ENCODE measurements around the gene VAV3.

GRCh38 chr1:107793896-107794453 is 171.0 kb downstream of the VAV3 start:
- TF ChIP-seq CTCF (conservative IDR thresholded peaks at IDR 0.05 in 1 of 2, IDR thresholded peaks at IDR 0.05 in 1 of 2; ENCODE audit: low read depth in 1 of 2, low read length in 2 of 2), result no peak
- TF ChIP-seq EZH2 (IDR thresholded peaks at IDR 0.05; ENCODE audit: low read length, missing control alignments), result no peak

Measured in fibroblast of lung (primary cell).